ENCODE measurements around the gene OR1C1.

- TF ChIP-seq CTCF (conservative IDR thresholded peaks at IDR 0.05; ENCODE audit: low read depth, low read length) (no peak), EZH2phosphoT487 (IDR thresholded peaks at IDR 0.05; ENCODE audit: borderline replicate concordance, low read length) (no peak)
These were observed at the start of gene OR1C1 for GRCh38 chr1:247760456-247760855.
